Kidney (tissue), 14 donors: ENCODE measurements around the gene BCL2A1. TPM values are rescaled to one million over a fixed set of nuclear protein-coding genes. Genes with fewer than 3 reads are reported as not detected.
"Not testable (repeated sequence)": the region's sequence is repeated elsewhere in the genome, so short reads cannot be mapped to it uniquely, and the experiment has no call there.

Experiments used
- DNase-seq, 5 donors: peaks; one replicate each; pipeline ENCODE4 v3.0.0-alpha.2; 2013 to 2020
- FAIRE-seq: peaks from 2 replicates; lab custom pipeline; 2012; peaks lifted over from hg19 to GRCh38; lab: Jason Lieb, UNC
- H3K27ac ChIP-seq, 2 donors: one replicate each; pipeline ENCODE4 v1.7.0; 2013; ENCODE audit warnings: low read depth in 2 of 2, low read length in 2 of 2, inconsistent platforms in 1 of 2
- H3K27me3 ChIP-seq: one replicate; pipeline ENCODE4 v1.7.1; 2013; ENCODE audit warnings: low read length, inconsistent platforms; ENCODE audit not compliant: control insufficient read depth, insufficient read depth
- H3K36me3 ChIP-seq, 3 donors: one replicate each; pipeline versions ENCODE4 v1.7.0 to v1.7.1; 2013; ENCODE audit warnings: low read length in 3 of 3, control low read depth in 1 of 3, inconsistent platforms in 1 of 3; ENCODE audit not compliant: insufficient read depth in 3 of 3, control insufficient read depth in 2 of 3
- H3K4me1 ChIP-seq, 3 donors: one replicate each; pipeline versions ENCODE4 v1.7.0 to v1.7.1; 2013; ENCODE audit warnings: low read length in 3 of 3, inconsistent platforms in 1 of 3, low read depth in 1 of 3; ENCODE audit not compliant: control insufficient read depth in 2 of 3, insufficient read depth in 2 of 3
- H3K4me3 ChIP-seq, 3 donors: one replicate each; pipeline versions ENCODE4 v1.7.0 to v1.8.1; 2013; ENCODE audit warnings: low read length in 3 of 3, control low read depth in 1 of 3, inconsistent platforms in 1 of 3
- H3K9ac ChIP-seq, 3 donors: one replicate each; pipeline versions ENCODE4 v1.7.0 to v1.7.1; 2013; ENCODE audit warnings: low read length in 3 of 3, control low read depth in 1 of 3, inconsistent platforms in 1 of 3
- H3K9me3 ChIP-seq, 3 donors: one replicate each; pipeline versions ENCODE4 v1.7.0 to v1.7.1; 2013; ENCODE audit warnings: low read length in 3 of 3, control low read depth in 1 of 3, inconsistent platforms in 1 of 3; ENCODE audit not compliant: control insufficient read depth in 2 of 3, insufficient read depth in 1 of 3
- CTCF ChIP-seq: IDR thresholded peaks from 3 replicates; pipeline ENCODE4 v1.5.1; 2012; ENCODE audit warnings: mild to moderate bottlenecking, moderate library complexity, borderline replicate concordance; ENCODE audit not compliant: insufficient read depth; ENCODE audit errors: extremely low read depth
- intact Hi-C: fragments of 100-400 bp; cut with DNase I; formaldehyde crosslinking; loops from one replicate; pipeline ENCODE4 v1.11.1; 2022
- polyA plus RNA-seq: library from polyadenylated mRNA; stranded (reverse); fragments of 350-450 nt; fragmentation: Illumina TruSeq; extraction: RNeasy Lipid Tissue Mini Kit (QIAGEN cat#74804); gene quantifications from one replicate; pipeline ENCODE4 v1.2.3, GENCODE V29; 2014; ENCODE audit warnings: low read depth, low replicate concordance; ENCODE audit not compliant: insufficient read depth
- total RNA-seq: library from RNA; stranded (reverse); fragmentation: NEBNext Ultra II Directional; extraction: Animal tissue kit (Norgen Biotek cat#: 25700); gene quantifications from one replicate; pipeline ENCODE4 v1.2.1, GENCODE V29; 2021
- donor health status: control.
- donor health status: control.
- donor health status: control.
- donor health status: control.
- donor health status: control.
- donor health status: DM: yes; HTN: yes; CAD: no.
- donor health status: Normal renal cell carcinoma (clear cell type).

Gene BCL2A1
- total and polyA plus RNA-seq, 2 donors from 2014 or later, result 0.67 to 2.4 TPM

- TF ChIP-seq CTCF, result no peak
- H3K27me3 ChIP-seq, result no peaks in the 10 kb centered on the region
Measured at GRCh38 chr15:79933231-79933630, 37.8 kb downstream of the BCL2A1 start.

GRCh38 chr15:79932447-79932846 lies 38.5 kb downstream of the BCL2A1 start:
- Histone ChIP-seq H3K4me3 (no peak overlapping the region), H3K36me3 (no peaks in the 10 kb centered on the region), H3K4me1 (no peaks in the 10 kb centered on the region), H3K27me3 (no peaks in the 10 kb centered on the region), H3K9ac (no peak overlapping the region), H3K9me3 (no peaks in the 10 kb centered on the region), H3K27ac (no peak overlapping the region)
- FAIRE-seq (no peak), DNase-seq (no peak)
- intact Hi-C loops, result no loop called here
- no peak for TF ChIP-seq CTCF

More at GRCh38 chr15:79933231-79933630, 37.8 kb downstream of the BCL2A1 start:
- no peak overlapping the region for H3K9ac ChIP-seq
- no peaks in the 10 kb centered on the region for H3K4me1 ChIP-seq
- FAIRE-seq (no peak), DNase-seq (no peak)
- intact Hi-C loops, result no loop called here
- no peaks in the 10 kb centered on the region for H3K9me3 ChIP-seq
- no peaks in the 10 kb centered on the region for H3K36me3 ChIP-seq
- no peak overlapping the region for H3K27ac ChIP-seq
- no peak overlapping the region for H3K4me3 ChIP-seq

- intact Hi-C loops, result no loop called here
- Histone ChIP-seq H3K9ac (no peak overlapping the region), H3K27me3 (no peaks in the 10 kb centered on the region), H3K9me3 (no peaks in the 10 kb centered on the region), H3K27ac (no peak overlapping the region), H3K4me1 (no peaks in the 10 kb centered on the region), H3K36me3 (no peaks in the 10 kb centered on the region), H3K4me3 (no peak overlapping the region)
- FAIRE-seq, result no peak
- DNase-seq, result no peak
- TF ChIP-seq CTCF, result no peak
Measured at GRCh38 chr15:79930516-79930915, 40.5 kb downstream of the BCL2A1 start.

- Histone ChIP-seq H3K27ac (no peak overlapping the region), H3K27me3 (no peaks in the 10 kb centered on the region), H3K4me1 (no peaks in the 10 kb centered on the region), H3K36me3 (no peaks in the 10 kb centered on the region), H3K9me3 (no peaks in the 10 kb centered on the region), H3K9ac (no peak overlapping the region), H3K4me3 (no peak overlapping the region)
- intact Hi-C loops, result no loop called here
- no peak for TF ChIP-seq CTCF
- FAIRE-seq, result no peak
- DNase-seq, result no peak
Measured at GRCh38 chr15:79929412-79929811, 41.6 kb downstream of the BCL2A1 start.

GRCh38 chr15:79926116-79926515 lies 44.9 kb downstream of the BCL2A1 start:
- DNase-seq, FAIRE-seq, H3K9ac ChIP-seq, H3K27ac ChIP-seq, intact Hi-C loops, H3K4me1 ChIP-seq, H3K4me3 ChIP-seq, H3K36me3 ChIP-seq, H3K27me3 ChIP-seq, H3K9me3 ChIP-seq: not testable (repeated sequence)
